GM12878 (cell line): ENCODE results near the gene PRDM12. TPM values are rescaled to one million over a fixed set of nuclear protein-coding genes. Genes with fewer than 3 reads are reported as not detected.

Experiments
- ATAC-seq: fragments of 200-7000 bp; cut with Tn5 transposase; 3 replicates; pipeline ENCODE4 v1.9.1; 2020; ENCODE audit warnings: mild to moderate bottlenecking, moderate library complexity
- BruUV-seq: library from RNA; stranded (reverse); fragments of 400-500 nt; replicated peaks from 2 replicates; lab custom pipeline; 2021; lab: Mats Ljungman, UMichigan
- CTCF ChIA-PET: fragments of 300-600 bp; sonication (Branson Sonifier 250); formaldehyde crosslinking; extraction: SDS; loops from one replicate; lab custom pipeline; 2021; ENCODE audit warnings: inconsistent platforms; lab: Yijun Ruan, JAX
- POLR2A ChIA-PET: fragments of 350-600 bp; formaldehyde crosslinking; extraction: SDS; loops from one replicate; lab custom pipeline; 2021; ENCODE audit warnings: inconsistent platforms; lab: Charles Lee
- RAD21 ChIA-PET: fragments of 300-600 bp; sonication (Branson Sonifier 250); formaldehyde crosslinking; loops from one replicate; lab custom pipeline; 2023; ENCODE audit warnings: antibody characterized with exemption; ENCODE audit not compliant: unreplicated experiment; lab: Charles Lee
- SMC1A ChIA-PET: fragments of 300-600 bp; sonication (Branson Sonifier 250); formaldehyde crosslinking; loops from one replicate; lab custom pipeline; 2023; ENCODE audit not compliant: unreplicated experiment, uncharacterized antibody; lab: Charles Lee
- DNase-seq: peaks from one replicate; pipeline ENCODE4 v3.0.0-alpha.2; 2011; ENCODE audit warnings: low read depth, low spot score
- FAIRE-seq: peaks from 3 replicates; lab custom pipeline; 2011; peaks lifted over from hg19 to GRCh38; lab: Jason Lieb, UNC
- H2AFZ ChIP-seq: 2 replicates; pipeline ENCODE4 v1.6.0; 2011; ENCODE audit warnings: low read depth, low read length, control low read depth; ENCODE audit not compliant: control insufficient read depth
- H3K27ac ChIP-seq: 2 replicates; pipeline ENCODE4 v1.5.1; 2011; ENCODE audit warnings: control low read depth; ENCODE audit not compliant: control insufficient read depth, insufficient read depth
- H3K27me3 ChIP-seq, 2 experiments: replicated peaks in 1 of 2; 2 replicates each; pipeline versions ENCODE4 v1.6.0 to v1.6.1; 2011; ENCODE audit warnings: low read length in 1 of 2; ENCODE audit not compliant: control insufficient read depth in 2 of 2, insufficient read depth in 2 of 2
- H3K36me3 ChIP-seq, 2 experiments: 2 replicates each; pipeline ENCODE4 v1.5.1; 2011; ENCODE audit warnings: low read length in 1 of 2; ENCODE audit not compliant: control insufficient read depth in 2 of 2, insufficient read depth in 2 of 2
- H3K4me1 ChIP-seq: 2 replicates; pipeline ENCODE4 v1.6.1; 2011; ENCODE audit warnings: mild to moderate bottlenecking, low read length, moderate library complexity, mixed read lengths; ENCODE audit not compliant: control insufficient read depth, insufficient read depth
- H3K4me2 ChIP-seq: 2 replicates; pipeline ENCODE4 v1.6.0; 2011; ENCODE audit warnings: control low read depth; ENCODE audit not compliant: control insufficient read depth, insufficient read depth
- H3K4me3 ChIP-seq: fragments of 200-600 bp; sonication (generic); 2 replicates; pipeline ENCODE4 v1.5.1; 2016
- H3K79me2 ChIP-seq: 2 replicates; pipeline ENCODE4 v1.6.0; 2011; ENCODE audit warnings: low read length; ENCODE audit not compliant: control insufficient read depth, insufficient read depth
- H3K9ac ChIP-seq: 2 replicates; pipeline ENCODE4 v1.8.0; 2011; ENCODE audit warnings: low read length, control low read depth, mixed read lengths; ENCODE audit not compliant: control insufficient read depth, insufficient read depth
- H3K9me3 ChIP-seq: replicated peaks from 3 replicates; pipeline ENCODE4 v1.5.1; 2011; ENCODE audit warnings: mild to moderate bottlenecking, low read length; ENCODE audit not compliant: control insufficient read depth, insufficient read depth
- H4K20me1 ChIP-seq: 2 replicates; pipeline ENCODE4 v1.6.0; 2011; ENCODE audit not compliant: control insufficient read depth, insufficient read depth
- E2F4 ChIP-seq: IDR thresholded peaks from 2 replicates; pipeline ENCODE4 v1.6.1; 2012; ENCODE audit warnings: low read depth, low read length, improper control_type of control experiment
- IKZF2 ChIP-seq, 2 experiments: fragments of 450-650 bp; IDR thresholded peaks; 2 replicates each; pipeline ENCODE4 v1.6.1; 2017; ENCODE audit warnings: mild to moderate bottlenecking in 2 of 2, moderate library complexity in 2 of 2
- MTA2 ChIP-seq: fragments of 450-650 bp; IDR thresholded peaks from 2 replicates; pipeline ENCODE4 v1.6.1; 2016; ENCODE audit warnings: low read depth, mild to moderate bottlenecking, moderate library complexity
- NR2C2 ChIP-seq: IDR thresholded peaks from 2 replicates; pipeline ENCODE4 v1.6.1; 2011; ENCODE audit warnings: borderline replicate concordance, low read depth; ENCODE audit not compliant: control insufficient read depth, insufficient read length
- PBX3 ChIP-seq: IDR thresholded peaks from 2 replicates; pipeline ENCODE4 v1.6.1; 2011; ENCODE audit warnings: mild to moderate bottlenecking, low read depth, low read length, moderate library complexity; ENCODE audit not compliant: insufficient replicate concordance
- WGBS: methylation state at CpG from one replicate; pipeline ENCODE4 v1.1.6; 2016; ENCODE audit warnings: low lambda C conversion rate; ENCODE audit not compliant: insufficient replicate concordance, insufficient coverage; ENCODE audit errors: missing lambda C conversion rate; 5-methylcytosine and 5-hydroxymethylcytosine counted together
- in situ Hi-C: fragments of 300-500 bp; cut with MboI; formaldehyde crosslinking; loops from 9 replicates; pipeline ENCODE4 v1.14.3; 2018; ENCODE audit warnings: mixed read lengths
- intact Hi-C: fragments of 100-400 bp; cut with micrococcal nuclease; formaldehyde crosslinking; loops from one replicate; pipeline ENCODE4 v1.14.2; 2022; ENCODE audit not compliant: unreplicated experiment
- polyA plus RNA-seq, 11 experiments: library from polyadenylated mRNA; depleted of rRNA in 4 of 11; unstranded in 6 of 11; stranded (reverse) in 5 of 11; fragments of >200 nt; fragmentation: Nextera tagmentation in 4 of 11; fragmentation: Illumina TruSeq in 1 of 11; extraction: Ambion mirVana in 4 of 11; extraction: Trizol in 1 of 11; gene quantifications; 1 replicate in 1 of 11; 2 replicates in 10 of 11; pipeline versions ENCODE4 v1.2.1 to v1.2.3, GENCODE V29; 2011 to 2016; ENCODE audit warnings: inconsistent platforms in 2 of 11, missing spikeins in 2 of 11, low read depth in 1 of 11
- total RNA-seq, 4 experiments: library from RNA; depleted of rRNA in 3 of 4; stranded (reverse); fragments of >200 nt in 3 of 4; fragmentation: Illumina TruSeq in 1 of 4; extraction: Trizol in 1 of 4; gene quantifications; 2 replicates each; pipeline versions ENCODE4 v1.2.1 to v1.2.3, GENCODE V29; 2013 to 2021
- TF ChIP-seq, protein P1 (sequence below): IDR thresholded peaks from 2 replicates; pipeline ENCODE4 v1.6.1; 2012; ENCODE audit warnings: improper control_type of control experiment, low read depth, low read length; ENCODE audit not compliant: insufficient replicate concordance
- TF ChIP-seq, protein P2 (sequence below): fragments of 450-650 bp; IDR thresholded peaks from 2 replicates; pipeline ENCODE4 v1.6.1; 2016; ENCODE audit warnings: mild to moderate bottlenecking
- TF ChIP-seq, protein P3 (sequence below): fragments of 450-650 bp; IDR thresholded peaks from 2 replicates; pipeline ENCODE4 v1.6.1; 2018; ENCODE audit warnings: mild to moderate bottlenecking, low read depth, moderate library complexity; ENCODE audit not compliant: partially characterized antibody
- TF ChIP-seq, protein P4 (sequence below): fragments of 450-650 bp; IDR thresholded peaks from 2 replicates; pipeline ENCODE4 v1.6.1; 2017; ENCODE audit warnings: low read depth, mild to moderate bottlenecking, moderate library complexity

PRDM12 gene
- total and polyA plus RNA-seq, 10 of the 15 experiments (the other 5 are each of a cell fraction or from before 2014, with no cell fraction given): not detected

- DNase-seq: no peak
- no peak overlapping the region for H3K4me2 ChIP-seq
- H4K20me1 ChIP-seq: no peaks in the 10 kb centered on the region
- H3K9me3 ChIP-seq: no peaks in the 10 kb centered on the region
- ATAC-seq: no peak
- in situ Hi-C loops: no loop called here
- no peaks in the 10 kb centered on the region for H3K79me2 ChIP-seq
- no peaks in the 10 kb centered on the region for H3K4me1 ChIP-seq
- no peak for FAIRE-seq
- intact Hi-C loops: no loop called here
- no peak overlapping the region for H3K4me3 ChIP-seq
- RAD21 ChIA-PET: no interaction called here
- no peaks in the 10 kb centered on the region; a peak in 1 of 4 replicates for H3K27me3 ChIP-seq
- SMC1A ChIA-PET: no interaction called here
- H3K36me3 ChIP-seq: no peaks in the 10 kb centered on the region
- no peak overlapping the region for H3K27ac ChIP-seq
- no peak overlapping the region for H3K9ac ChIP-seq
- POLR2A ChIA-PET: no interaction called here
- CTCF ChIA-PET: interaction anchor here (0.6 kb wide), 1 partner anchor 97 kb away, joined by 3 read pairs; no protein-coding TSS in a partner anchor
- H2AFZ ChIP-seq: no peak overlapping the region
- no TSS peak for BruUV-seq
- WGBS: 42% methylated on average over 13 of the region's 13 CpGs
- TF ChIP-seq PBX3 (no peak), MTA2 (no peak), NR2C2 (no peak), IKZF2 (IDR thresholded peaks at IDR 0.05) (no peak), E2F4 (no peak)
- TF ChIP-seq, protein P1, sequence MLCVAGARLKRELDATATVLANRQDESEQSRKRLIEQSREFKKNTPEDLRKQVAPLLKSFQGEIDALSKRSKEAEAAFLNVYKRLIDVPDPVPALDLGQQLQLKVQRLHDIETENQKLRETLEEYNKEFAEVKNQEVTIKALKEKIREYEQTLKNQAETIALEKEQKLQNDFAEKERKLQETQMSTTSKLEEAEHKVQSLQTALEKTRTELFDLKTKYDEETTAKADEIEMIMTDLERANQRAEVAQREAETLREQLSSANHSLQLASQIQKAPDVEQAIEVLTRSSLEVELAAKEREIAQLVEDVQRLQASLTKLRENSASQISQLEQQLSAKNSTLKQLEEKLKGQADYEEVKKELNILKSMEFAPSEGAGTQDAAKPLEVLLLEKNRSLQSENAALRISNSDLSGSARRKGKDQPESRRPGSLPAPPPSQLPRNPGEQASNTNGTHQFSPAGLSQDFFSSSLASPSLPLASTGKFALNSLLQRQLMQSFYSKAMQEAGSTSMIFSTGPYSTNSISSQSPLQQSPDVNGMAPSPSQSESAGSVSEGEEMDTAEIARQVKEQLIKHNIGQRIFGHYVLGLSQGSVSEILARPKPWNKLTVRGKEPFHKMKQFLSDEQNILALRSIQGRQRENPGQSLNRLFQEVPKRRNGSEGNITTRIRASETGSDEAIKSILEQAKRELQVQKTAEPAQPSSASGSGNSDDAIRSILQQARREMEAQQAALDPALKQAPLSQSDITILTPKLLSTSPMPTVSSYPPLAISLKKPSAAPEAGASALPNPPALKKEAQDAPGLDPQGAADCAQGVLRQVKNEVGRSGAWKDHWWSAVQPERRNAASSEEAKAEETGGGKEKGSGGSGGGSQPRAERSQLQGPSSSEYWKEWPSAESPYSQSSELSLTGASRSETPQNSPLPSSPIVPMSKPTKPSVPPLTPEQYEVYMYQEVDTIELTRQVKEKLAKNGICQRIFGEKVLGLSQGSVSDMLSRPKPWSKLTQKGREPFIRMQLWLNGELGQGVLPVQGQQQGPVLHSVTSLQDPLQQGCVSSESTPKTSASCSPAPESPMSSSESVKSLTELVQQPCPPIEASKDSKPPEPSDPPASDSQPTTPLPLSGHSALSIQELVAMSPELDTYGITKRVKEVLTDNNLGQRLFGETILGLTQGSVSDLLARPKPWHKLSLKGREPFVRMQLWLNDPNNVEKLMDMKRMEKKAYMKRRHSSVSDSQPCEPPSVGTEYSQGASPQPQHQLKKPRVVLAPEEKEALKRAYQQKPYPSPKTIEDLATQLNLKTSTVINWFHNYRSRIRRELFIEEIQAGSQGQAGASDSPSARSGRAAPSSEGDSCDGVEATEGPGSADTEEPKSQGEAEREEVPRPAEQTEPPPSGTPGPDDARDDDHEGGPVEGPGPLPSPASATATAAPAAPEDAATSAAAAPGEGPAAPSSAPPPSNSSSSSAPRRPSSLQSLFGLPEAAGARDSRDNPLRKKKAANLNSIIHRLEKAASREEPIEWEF: no peak
- TF ChIP-seq, protein P2, sequence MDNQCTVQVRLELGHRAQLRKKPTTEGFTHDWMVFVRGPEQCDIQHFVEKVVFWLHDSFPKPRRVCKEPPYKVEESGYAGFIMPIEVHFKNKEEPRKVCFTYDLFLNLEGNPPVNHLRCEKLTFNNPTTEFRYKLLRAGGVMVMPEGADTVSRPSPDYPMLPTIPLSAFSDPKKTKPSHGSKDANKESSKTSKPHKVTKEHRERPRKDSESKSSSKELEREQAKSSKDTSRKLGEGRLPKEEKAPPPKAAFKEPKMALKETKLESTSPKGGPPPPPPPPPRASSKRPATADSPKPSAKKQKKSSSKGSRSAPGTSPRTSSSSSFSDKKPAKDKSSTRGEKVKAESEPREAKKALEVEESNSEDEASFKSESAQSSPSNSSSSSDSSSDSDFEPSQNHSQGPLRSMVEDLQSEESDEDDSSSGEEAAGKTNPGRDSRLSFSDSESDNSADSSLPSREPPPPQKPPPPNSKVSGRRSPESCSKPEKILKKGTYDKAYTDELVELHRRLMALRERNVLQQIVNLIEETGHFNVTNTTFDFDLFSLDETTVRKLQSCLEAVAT: no peak
- TF ChIP-seq, protein P3, sequence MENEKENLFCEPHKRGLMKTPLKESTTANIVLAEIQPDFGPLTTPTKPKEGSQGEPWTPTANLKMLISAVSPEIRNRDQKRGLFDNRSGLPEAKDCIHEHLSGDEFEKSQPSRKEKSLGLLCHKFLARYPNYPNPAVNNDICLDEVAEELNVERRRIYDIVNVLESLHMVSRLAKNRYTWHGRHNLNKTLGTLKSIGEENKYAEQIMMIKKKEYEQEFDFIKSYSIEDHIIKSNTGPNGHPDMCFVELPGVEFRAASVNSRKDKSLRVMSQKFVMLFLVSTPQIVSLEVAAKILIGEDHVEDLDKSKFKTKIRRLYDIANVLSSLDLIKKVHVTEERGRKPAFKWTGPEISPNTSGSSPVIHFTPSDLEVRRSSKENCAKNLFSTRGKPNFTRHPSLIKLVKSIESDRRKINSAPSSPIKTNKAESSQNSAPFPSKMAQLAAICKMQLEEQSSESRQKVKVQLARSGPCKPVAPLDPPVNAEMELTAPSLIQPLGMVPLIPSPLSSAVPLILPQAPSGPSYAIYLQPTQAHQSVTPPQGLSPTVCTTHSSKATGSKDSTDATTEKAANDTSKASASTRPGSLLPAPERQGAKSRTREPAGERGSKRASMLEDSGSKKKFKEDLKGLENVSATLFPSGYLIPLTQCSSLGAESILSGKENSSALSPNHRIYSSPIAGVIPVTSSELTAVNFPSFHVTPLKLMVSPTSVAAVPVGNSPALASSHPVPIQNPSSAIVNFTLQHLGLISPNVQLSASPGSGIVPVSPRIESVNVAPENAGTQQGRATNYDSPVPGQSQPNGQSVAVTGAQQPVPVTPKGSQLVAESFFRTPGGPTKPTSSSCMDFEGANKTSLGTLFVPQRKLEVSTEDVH: no peak
- TF ChIP-seq, protein P4, sequence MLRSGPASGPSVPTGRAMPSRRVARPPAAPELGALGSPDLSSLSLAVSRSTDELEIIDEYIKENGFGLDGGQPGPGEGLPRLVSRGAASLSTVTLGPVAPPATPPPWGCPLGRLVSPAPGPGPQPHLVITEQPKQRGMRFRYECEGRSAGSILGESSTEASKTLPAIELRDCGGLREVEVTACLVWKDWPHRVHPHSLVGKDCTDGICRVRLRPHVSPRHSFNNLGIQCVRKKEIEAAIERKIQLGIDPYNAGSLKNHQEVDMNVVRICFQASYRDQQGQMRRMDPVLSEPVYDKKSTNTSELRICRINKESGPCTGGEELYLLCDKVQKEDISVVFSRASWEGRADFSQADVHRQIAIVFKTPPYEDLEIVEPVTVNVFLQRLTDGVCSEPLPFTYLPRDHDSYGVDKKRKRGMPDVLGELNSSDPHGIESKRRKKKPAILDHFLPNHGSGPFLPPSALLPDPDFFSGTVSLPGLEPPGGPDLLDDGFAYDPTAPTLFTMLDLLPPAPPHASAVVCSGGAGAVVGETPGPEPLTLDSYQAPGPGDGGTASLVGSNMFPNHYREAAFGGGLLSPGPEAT: no peak
These were observed 11.0 kb downstream of the PRDM12 start for GRCh38 chr9:130675396-130675795.
